CD4-positive, CD25-positive, alpha-beta regulatory T cell (primary cell): ENCODE results near the gene CCDC9. TPM values are rescaled to one million over a fixed set of nuclear protein-coding genes. Genes with fewer than 3 reads are reported as not detected.

Source experiments
- polyA plus RNA-seq, 4 donors: library from polyadenylated mRNA; unstranded; fragments of 300-500 nt; fragmentation: Illumina TruSeq; gene quantifications; one replicate each; pipeline ENCODE4 v1.2.3, GENCODE V29; 2021
- total RNA-seq: library from RNA; stranded (reverse); gene quantifications from one replicate; pipeline ENCODE4 v1.2.3, GENCODE V29; 2022

The CCDC9 gene
- total and polyA plus RNA-seq, 5 donors from 2014 or later, result 7.3 to 44.1 (median 12.7) TPM

Other genes with a start within 250 kb of the CCDC9 start
- 1.5 TPM for gene NPAS1, start 236.7 kb upstream of the CCDC9 start, total RNA-seq
- under 1 TPM in 1 of 4 donors, not detected in 3; 0.53 TPM for gene NPAS1, start 236.7 kb upstream of the CCDC9 start, polyA plus RNA-seq
- 27.4 TPM for gene TMEM160, start 207.9 kb upstream of the CCDC9 start, total RNA-seq
- 100 to 1,000 TPM; 101 to 160 (median 144) TPM for gene TMEM160, start 207.9 kb upstream of the CCDC9 start, polyA plus RNA-seq
- 84.7 TPM for gene ZC3H4, start 142.7 kb upstream of the CCDC9 start, total RNA-seq
- under 1 TPM; 0.58 to 0.84 (median 0.69) TPM for gene ZC3H4, start 142.7 kb upstream of the CCDC9 start, polyA plus RNA-seq
- gene SAE1, start 125.7 kb upstream of the CCDC9 start, total RNA-seq, result 45.5 TPM
- gene SAE1, start 125.7 kb upstream of the CCDC9 start, polyA plus RNA-seq, result 100 to 1,000 TPM; 106 to 127 (median 115) TPM
- gene BBC3, start 25.3 kb upstream of the CCDC9 start, total RNA-seq, result 21.2 TPM
- 1 to 10 TPM; 4.2 to 6.7 (median 5.4) TPM for gene BBC3, start 25.3 kb upstream of the CCDC9 start, polyA plus RNA-seq
- gene INAFM1, start 18.4 kb downstream of the CCDC9 start, total RNA-seq, result 11.0 TPM
- gene INAFM1, start 18.4 kb downstream of the CCDC9 start, polyA plus RNA-seq, result 1 to 10 TPM; 1.5 to 3.6 (median 2.1) TPM
- 0.91 TPM for gene C5AR1, start 53.3 kb downstream of the CCDC9 start, total RNA-seq
- under 1 TPM in 1 of 4 donors, not detected in 3; 0.22 TPM for gene C5AR1, start 53.3 kb downstream of the CCDC9 start, polyA plus RNA-seq
- 1.9 TPM for gene C5AR2, start 75.7 kb downstream of the CCDC9 start, total RNA-seq
- under 1 TPM; 0.09 to 0.33 (median 0.21) TPM for gene C5AR2, start 75.7 kb downstream of the CCDC9 start, polyA plus RNA-seq
- gene DHX34, start 92.8 kb downstream of the CCDC9 start, total RNA-seq, result 11.7 TPM
- 1 to 10 TPM; 2.3 to 3.9 (median 3.3) TPM for gene DHX34, start 92.8 kb downstream of the CCDC9 start, polyA plus RNA-seq
- not detected for gene MEIS3, start 163.0 kb downstream of the CCDC9 start, total RNA-seq
- 1 to 10 TPM in 1 of 4 donors, under 1 TPM in 2, not detected in 1; 0.13 to 1.0 (median 0.44) TPM for gene MEIS3, start 163.0 kb downstream of the CCDC9 start, polyA plus RNA-seq
- gene SLC8A2, start 215.4 kb downstream of the CCDC9 start, total RNA-seq, result not detected
- gene SLC8A2, start 215.4 kb downstream of the CCDC9 start, polyA plus RNA-seq, result not detected
- 3.5 TPM for gene KPTN, start 227.7 kb downstream of the CCDC9 start, total RNA-seq
- 1 to 10 TPM; 2.7 to 6.2 (median 4.0) TPM for gene KPTN, start 227.7 kb downstream of the CCDC9 start, polyA plus RNA-seq